HepG2 (cell line): ENCODE results near the gene PKNOX2. TPM values are rescaled to one million over a fixed set of nuclear protein-coding genes. Genes with fewer than 3 reads are reported as not detected.

ENCODE experiments used
- ATAC-seq: fragments of 200-7000 bp; cut with Tn5 transposase; 3 replicates; pipeline ENCODE4 v1.9.1; 2020; ENCODE audit warnings: mild to moderate bottlenecking, moderate library complexity
- BruUV-seq: library from RNA; stranded (reverse); fragments of 400-500 nt; replicated peaks from 2 replicates; lab custom pipeline; 2021; lab: Mats Ljungman, UMichigan
- CTCF ChIA-PET: fragments of 300-600 bp; formaldehyde crosslinking; extraction: SDS; loops from one replicate; lab custom pipeline; 2021; ENCODE audit warnings: low total read pairs, inconsistent platforms, low intra/inter-chr PET ratio; lab: Yijun Ruan, JAX
- POLR2A ChIA-PET: fragments of 350-600 bp; sonication (Branson Sonifier 250); formaldehyde crosslinking; loops from one replicate; lab custom pipeline; 2020; ENCODE audit warnings: antibody characterized with exemption, inconsistent platforms; lab: Yijun Ruan, JAX
- DNase-seq: peaks from one replicate; pipeline ENCODE4 v3.0.0-alpha.2; 2015; ENCODE audit warnings: low spot score
- FAIRE-seq: peaks from 3 replicates; lab custom pipeline; 2011; peaks lifted over from hg19 to GRCh38; lab: Jason Lieb, UNC
- H2AFZ ChIP-seq: one replicate; pipeline ENCODE4 v1.6.1; 2011; ENCODE audit warnings: low read length, inconsistent platforms
- H3K27ac ChIP-seq: fragments of 300-600 bp; 3 replicates; pipeline ENCODE4 v1.8.0; 2011; ENCODE audit warnings: mixed run types, mild to moderate bottlenecking, mixed read lengths, low read length, inconsistent platforms; ENCODE audit not compliant: insufficient read depth; ENCODE audit errors: extremely low read length
- H3K27me3 ChIP-seq, 2 experiments: fragments of 200-600 bp in 1 of 2; 2 replicates in 1 of 2; 3 replicates in 1 of 2; pipeline versions ENCODE4 v1.6.0 to v1.8.0; 2011; ENCODE audit warnings: low read length in 2 of 2, mild to moderate bottlenecking in 2 of 2, moderate library complexity in 2 of 2, inconsistent platforms in 1 of 2; ENCODE audit not compliant: insufficient read depth in 2 of 2, control insufficient read depth in 1 of 2
- H3K36me3 ChIP-seq, 2 experiments: fragments of 200-600 bp in 1 of 2; replicated peaks in 1 of 2; 2 replicates in 1 of 2; 3 replicates in 1 of 2; pipeline versions ENCODE4 v1.5.1 to v1.8.0; 2011; ENCODE audit warnings: low read length in 2 of 2, inconsistent platforms in 1 of 2; ENCODE audit not compliant: insufficient read depth in 2 of 2, control insufficient read depth in 1 of 2
- H3K4me1 ChIP-seq: 2 replicates; pipeline ENCODE4 v1.5.1; 2012; ENCODE audit warnings: low read length, inconsistent platforms; ENCODE audit not compliant: insufficient read depth
- H3K4me2 ChIP-seq: 2 replicates; pipeline ENCODE4 v1.6.0; 2011; ENCODE audit warnings: low read depth, low read length, inconsistent platforms
- H3K4me3 ChIP-seq, 3 experiments: fragments of 200-600 bp in 1 of 3; sonication (generic), shearing (Covaris generic) in 1 of 3; replicated peaks in 1 of 3; 2 replicates each; pipeline ENCODE4 v1.5.1; 2011 to 2016; ENCODE audit warnings: low read length in 3 of 3, inconsistent platforms in 2 of 3, low read depth in 2 of 3, mild to moderate bottlenecking in 2 of 3, control low read depth in 1 of 3, mixed read lengths in 1 of 3; ENCODE audit not compliant: insufficient read depth in 1 of 3
- H3K79me2 ChIP-seq: one replicate; pipeline ENCODE4 v1.6.1; 2011; ENCODE audit warnings: low read length, inconsistent platforms; ENCODE audit not compliant: insufficient read depth
- H3K9ac ChIP-seq: 2 replicates; pipeline ENCODE4 v1.6.0; 2011; ENCODE audit warnings: mild to moderate bottlenecking, low read depth, low read length, inconsistent platforms; ENCODE audit not compliant: insufficient read depth
- H3K9me3 ChIP-seq: 2 replicates; pipeline ENCODE4 v1.5.1; 2012; ENCODE audit warnings: mild to moderate bottlenecking, low read length
- H4K20me1 ChIP-seq: 2 replicates; pipeline ENCODE4 v1.6.0; 2011; ENCODE audit warnings: inconsistent platforms, mild to moderate bottlenecking, low read length, moderate library complexity; ENCODE audit not compliant: insufficient read depth
- CEBPZ ChIP-seq: IDR thresholded peaks from 2 replicates; pipeline ENCODE4 v1.6.1; 2012; ENCODE audit warnings: low read length, improper control_type of control experiment
- CHD2 ChIP-seq: IDR thresholded peaks from 2 replicates; pipeline ENCODE4 v1.6.1; 2011; ENCODE audit warnings: low read depth, low read length, improper control_type of control experiment
- HINFP ChIP-seq: sonication (generic); formaldehyde crosslinking; IDR thresholded peaks from 2 replicates; pipeline ENCODE4 v1.4.0; 2020; ENCODE audit warnings: low read depth, mild to moderate bottlenecking, missing genetic modification reagents
- KAT7 ChIP-seq: IDR thresholded peaks from 2 replicates; pipeline ENCODE4 v1.6.1; 2018; ENCODE audit warnings: borderline replicate concordance, missing compliant biosample characterization
- MNT ChIP-seq: fragments of 450-650 bp; IDR thresholded peaks from 2 replicates; pipeline ENCODE4 v1.6.1; 2016
- NR1H2 ChIP-seq: sonication (generic); formaldehyde crosslinking; IDR thresholded peaks from 2 replicates; pipeline ENCODE4 v1.8.1; 2022; ENCODE audit warnings: low read depth, missing genetic modification reagents, borderline replicate concordance
- POLR2AphosphoS2 ChIP-seq: IDR thresholded peaks from 2 replicates; pipeline ENCODE4 v1.6.1; 2011; ENCODE audit warnings: low read depth, low read length, improper control_type of control experiment
- RFX5 ChIP-seq: IDR thresholded peaks from 2 replicates; pipeline ENCODE4 v1.6.1; 2011; ENCODE audit warnings: low read depth, low read length, improper control_type of control experiment
- RORA ChIP-seq: sonication (generic); formaldehyde crosslinking; IDR thresholded peaks from 2 replicates; pipeline ENCODE4 v1.5.0; 2020; ENCODE audit warnings: mild to moderate bottlenecking, missing genetic modification reagents, moderate library complexity
- SNAI1 ChIP-seq: sonication (generic); formaldehyde crosslinking; IDR thresholded peaks from 2 replicates; pipeline ENCODE4 v1.5.0; 2020; ENCODE audit warnings: mild to moderate bottlenecking, missing genetic modification reagents, borderline replicate concordance
- SP140L ChIP-seq: sonication (generic); formaldehyde crosslinking; IDR thresholded peaks from 2 replicates; pipeline ENCODE4 v1.4.0; 2020; ENCODE audit warnings: missing genetic modification reagents, borderline replicate concordance
- STAG1 ChIP-seq: sonication (generic); formaldehyde crosslinking; IDR thresholded peaks from 2 replicates; pipeline ENCODE4 v1.4.0; 2020; ENCODE audit warnings: missing genetic modification reagents
- TGIF2 ChIP-seq: IDR thresholded peaks from 2 replicates; pipeline ENCODE4 v1.6.1; 2016; ENCODE audit warnings: control low read depth, missing compliant biosample characterization
- TRIM22 ChIP-seq: fragments of 450-650 bp; IDR thresholded peaks from 2 replicates; pipeline ENCODE4 v1.6.1; 2017
- ZMAT3 ChIP-seq: sonication (generic); formaldehyde crosslinking; conservative IDR thresholded peaks from 2 replicates; pipeline ENCODE4 v1.7.0; 2021; ENCODE audit warnings: missing genetic modification reagents
- ZNF501 ChIP-seq: sonication (generic); formaldehyde crosslinking; IDR thresholded peaks from 2 replicates; pipeline ENCODE4 v1.5.1; 2020; ENCODE audit warnings: mild to moderate bottlenecking, moderate library complexity, missing genetic modification reagents
- ZNF713 ChIP-seq: sonication (generic); formaldehyde crosslinking; IDR thresholded peaks from 2 replicates; pipeline ENCODE4 v1.4.0; 2020; ENCODE audit warnings: mild to moderate bottlenecking, missing genetic modification reagents
- ZNF773 ChIP-seq: sonication (generic); formaldehyde crosslinking; IDR thresholded peaks from 2 replicates; pipeline ENCODE4 v1.4.0; 2020; ENCODE audit warnings: missing genetic modification reagents, borderline replicate concordance
- WGBS: methylation state at CpG from one replicate; pipeline ENCODE4 v1.1.6; 2017; ENCODE audit warnings: low lambda C conversion rate; 5-methylcytosine and 5-hydroxymethylcytosine counted together
- in situ Hi-C: cut with HindIII; loops from 2 replicates; pipeline ENCODE4 v1.10.0; 2017; ENCODE audit warnings: low pct_unique_long_range_greater_than_20kb; ENCODE audit not compliant: extremely low pct_ligation_motif_present
- intact Hi-C: fragments of 100-400 bp; cut with micrococcal nuclease; formaldehyde crosslinking; loops from one replicate; pipeline ENCODE4 v1.10.0; 2022; ENCODE audit not compliant: unreplicated experiment
- polyA plus RNA-seq, 8 experiments: library from polyadenylated mRNA; depleted of rRNA in 3 of 8; stranded (reverse) in 7 of 8; unstranded in 1 of 8; fragments of >200 nt; fragmentation: Illumina TruSeq in 4 of 8; extraction: Trizol in 4 of 8; gene quantifications; 2 replicates each; pipeline versions ENCODE4 v1.2.1 to v1.2.3, GENCODE V29; 2011 to 2016; ENCODE audit warnings: low read depth in 4 of 8, missing spikeins in 1 of 8, mixed read lengths in 1 of 8; ENCODE audit not compliant: insufficient read depth in 1 of 8
- total RNA-seq, 5 experiments: library from RNA; depleted of rRNA; stranded (reverse); fragments of >200 nt; fragmentation: Illumina TruSeq; extraction: Trizol; gene quantifications; 2 replicates each; pipeline ENCODE4 v1.2.3, GENCODE V29; 2016; ENCODE audit warnings: low read depth in 1 of 5

The PKNOX2 gene
- total and polyA plus RNA-seq, 2 of the 13 experiments (the other 11 are each of a cell fraction or from before 2014, with no cell fraction given) = not detected

DNA sequence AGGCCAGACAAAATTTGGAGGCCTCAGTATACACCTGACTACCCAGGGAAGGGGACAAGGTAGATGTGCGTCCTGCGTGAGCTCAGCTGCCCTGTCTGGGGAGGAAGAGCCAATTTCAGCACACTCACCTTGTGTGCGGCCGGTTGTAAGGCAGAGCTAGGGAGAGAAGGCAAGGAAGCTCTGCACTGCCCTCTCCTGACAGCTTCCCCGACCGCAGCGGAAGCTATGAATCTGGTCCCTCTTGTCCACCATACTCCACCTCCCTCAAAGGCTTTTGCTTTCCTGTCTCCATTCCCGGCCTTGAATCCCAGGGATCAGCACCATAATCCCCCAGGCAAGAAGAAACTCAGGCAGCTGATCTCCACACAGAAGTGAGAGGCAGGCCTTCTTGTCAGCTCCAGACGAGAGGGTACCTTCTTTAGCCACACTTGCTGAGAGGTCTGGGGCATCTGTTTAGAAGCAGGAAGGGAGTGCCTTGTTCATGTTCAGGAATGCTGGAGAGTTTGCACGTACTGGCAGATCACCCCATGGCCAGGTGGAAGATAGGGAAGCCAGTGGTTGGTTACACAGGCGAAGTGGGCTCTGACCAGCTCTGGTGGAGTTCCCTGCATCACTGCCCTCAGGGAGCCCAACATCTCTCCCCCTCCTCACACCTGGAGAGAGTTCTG is 269.0 kb downstream of the PKNOX2 start:
- DNase-seq (peak; percentile 15), ATAC-seq (peak; percentile 96), FAIRE-seq (peak; percentile 62)
- Histone ChIP-seq H2AFZ (no peak overlapping the region), H3K27ac (no peak overlapping the region), H3K36me3 (no peaks in the 10 kb centered on the region), H3K4me3 (no peak overlapping the region), H3K4me2 (no peak overlapping the region), H4K20me1 (no peaks in the 10 kb centered on the region), H3K9ac (no peak overlapping the region), H3K79me2 (no peaks in the 10 kb centered on the region), H3K27me3 (peaks cover 0 to 14% of the 10 kb centered on the region in 2 experiments; a peak in 2 of 5 replicates), H3K9me3 (no peaks in the 10 kb centered on the region), H3K4me1 (0 out of 2 replicates have a peak, but pooled peaks cover 4% of the 10 kb centered on the region)
- 19% methylated on average over 7 of the region's 11 CpGs for WGBS
- POLR2A ChIA-PET = no interaction called here
- intact Hi-C loops = no loop called here
- BruUV-seq = no TSS peak
- in situ Hi-C loops = no loop called here
- CTCF ChIA-PET = no interaction called here
- no peak for TF ChIP-seq CHD2
- no peak for TF ChIP-seq HINFP (CRISPR knock-in tag)
- no peak for TF ChIP-seq POLR2AphosphoS2
- TF ChIP-seq STAG1 (CRISPR knock-in tag) = peak; percentile 26
- TF ChIP-seq TGIF2 (CRISPR knock-in tag) = no peak
- TF ChIP-seq MNT = no peak
- TF ChIP-seq SNAI1 = no peak
- no peak for TF ChIP-seq SP140L (CRISPR knock-in tag)
- TF ChIP-seq TRIM22 = no peak
- no peak for TF ChIP-seq ZMAT3 (CRISPR knock-in tag)
- no peak for TF ChIP-seq KAT7 (CRISPR knock-in tag)
- TF ChIP-seq ZNF501 (CRISPR knock-in tag) = no peak
- no peak for TF ChIP-seq RORA
- TF ChIP-seq CEBPZ = no peak
- TF ChIP-seq ZNF773 (CRISPR knock-in tag) = no peak
- no peak for TF ChIP-seq NR1H2 (CRISPR knock-in tag)
- no peak for TF ChIP-seq ZNF713 (CRISPR knock-in tag)
- no peak for TF ChIP-seq RFX5
